Activated T-cell treated with anti-CD3 and anti-CD28 coated beads, Interleukin-2, amount 50 U/mL, for 48 hours (primary cell): ENCODE measurements around the gene IARS2.
"Not testable (repeated sequence)": the region's sequence is repeated elsewhere in the genome, so short reads cannot be mapped to it uniquely, and the experiment has no call there.

Experiments used
- DNase-seq, 2 experiments: peaks; one replicate each; pipeline ENCODE4 v3.0.0-alpha.2; 2020

The IARS2 gene

DNA sequence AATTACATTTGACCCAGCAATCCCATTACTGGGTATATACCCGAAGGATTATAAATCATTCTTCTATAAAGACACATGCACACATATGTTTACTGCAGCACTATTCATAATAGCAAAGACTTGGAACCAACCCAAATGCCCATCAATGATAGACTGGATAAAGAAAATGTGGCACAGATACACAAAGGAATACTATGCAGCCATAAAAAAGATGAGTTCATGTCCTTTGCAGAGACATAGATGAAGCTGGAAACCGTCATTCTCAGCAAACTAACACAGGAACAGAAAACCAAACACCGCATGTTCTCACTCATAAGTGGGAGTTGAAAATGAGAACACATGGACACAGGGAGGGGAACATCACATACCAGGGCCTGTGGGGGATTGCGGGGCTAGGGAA is 76.0 kb downstream of the IARS2 start:
- DNase-seq, result not testable (repeated sequence)

DNA sequence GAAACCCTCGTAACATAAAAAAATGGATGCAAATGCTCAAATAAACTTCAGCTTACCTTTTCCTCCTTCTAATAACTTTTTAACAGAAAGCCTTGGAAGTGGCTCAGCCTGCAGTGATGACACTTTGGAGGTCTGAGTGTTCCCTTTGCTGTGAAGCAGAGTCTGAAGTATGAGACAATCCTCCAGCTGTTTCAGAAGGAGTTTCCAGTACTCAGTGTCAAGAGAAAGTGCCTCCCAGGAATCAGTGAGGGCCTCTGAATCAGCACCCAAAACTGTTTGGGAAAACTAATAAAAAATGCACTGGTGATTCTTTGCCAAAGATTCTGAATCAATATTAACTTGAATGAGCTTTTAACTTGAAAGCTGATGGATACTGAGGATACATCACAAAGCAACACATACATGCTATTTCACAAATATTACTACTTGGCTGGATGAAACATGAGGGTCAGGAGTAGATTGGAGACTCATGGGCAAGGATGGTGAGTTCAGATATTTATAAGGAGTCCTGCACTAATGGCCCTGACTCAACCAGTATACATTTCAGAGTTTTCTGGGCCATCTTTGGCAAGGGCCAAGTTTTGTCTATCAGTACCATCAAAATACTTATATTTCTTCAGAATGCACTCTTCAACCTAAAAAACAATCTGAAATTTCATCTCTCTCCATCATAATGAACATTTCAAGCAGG is 77.0 kb downstream of the IARS2 start:
- no peak for DNase-seq

GRCh38 chr1:220176540-220176939 is 82.6 kb downstream of the IARS2 start:
- no peak for DNase-seq

DNA sequence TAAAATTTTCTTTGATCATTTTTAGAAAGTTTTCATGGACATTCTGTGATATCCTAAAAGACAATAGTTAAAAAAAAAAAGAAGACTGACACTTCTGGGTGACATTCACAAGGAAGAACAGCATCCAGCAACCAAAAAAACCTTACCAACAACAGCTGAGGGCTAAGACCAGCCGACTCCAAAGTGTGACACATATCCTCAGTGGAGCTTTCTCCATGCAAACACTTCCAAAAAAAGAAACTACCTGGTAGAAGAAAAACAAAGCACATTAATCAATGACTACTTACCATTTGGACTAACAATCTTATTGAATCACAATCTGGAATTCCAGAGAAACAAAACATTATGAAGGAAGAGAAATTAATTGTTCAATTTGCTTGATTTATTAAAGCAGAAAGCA is 88.2 kb downstream of the IARS2 start:
- no peak for DNase-seq

GRCh38 chr1:220182656-220183055 is 88.7 kb downstream of the IARS2 start:
- no peak for DNase-seq

DNA sequence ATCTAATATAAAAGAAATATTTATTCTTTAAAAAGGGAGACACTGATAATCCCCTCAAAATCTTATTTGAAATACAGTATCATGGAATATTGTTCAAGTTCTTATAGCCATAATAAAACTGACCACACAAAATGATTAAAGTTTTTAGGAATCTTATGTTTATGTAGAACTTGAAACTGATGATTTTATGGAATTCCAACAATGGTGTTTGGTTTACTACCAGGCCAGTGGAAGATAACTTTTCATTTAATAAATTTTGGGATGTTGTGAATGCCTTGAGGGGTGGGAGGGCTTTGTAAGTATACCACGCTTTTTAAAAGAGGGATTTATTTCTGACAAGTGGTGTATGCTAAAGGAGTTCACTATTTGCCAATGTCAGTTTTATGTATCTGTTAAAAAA is 90.6 kb downstream of the IARS2 start:
- DNase-seq, result no peak

GRCh38 chr1:220186752-220187151 is 92.8 kb downstream of the IARS2 start:
- no peak for DNase-seq

- DNase-seq, result no peak
Observed at GRCh38 chr1:220188538-220188937, 94.6 kb downstream of the IARS2 start.

- no peak for DNase-seq
Observed at GRCh38 chr1:220189750-220190347, 95.9 kb downstream of the IARS2 start.

GRCh38 chr1:220195701-220196100 is 101.8 kb downstream of the IARS2 start:
- DNase-seq, result no peak
